ENCODE measurements around the gene NLRP9. TPM values are rescaled to one million over a fixed set of nuclear protein-coding genes. Genes with fewer than 3 reads are reported as not detected.

The NLRP9 gene
- total RNA-seq, 1 experiment from 2014 or later: not detected

DNA sequence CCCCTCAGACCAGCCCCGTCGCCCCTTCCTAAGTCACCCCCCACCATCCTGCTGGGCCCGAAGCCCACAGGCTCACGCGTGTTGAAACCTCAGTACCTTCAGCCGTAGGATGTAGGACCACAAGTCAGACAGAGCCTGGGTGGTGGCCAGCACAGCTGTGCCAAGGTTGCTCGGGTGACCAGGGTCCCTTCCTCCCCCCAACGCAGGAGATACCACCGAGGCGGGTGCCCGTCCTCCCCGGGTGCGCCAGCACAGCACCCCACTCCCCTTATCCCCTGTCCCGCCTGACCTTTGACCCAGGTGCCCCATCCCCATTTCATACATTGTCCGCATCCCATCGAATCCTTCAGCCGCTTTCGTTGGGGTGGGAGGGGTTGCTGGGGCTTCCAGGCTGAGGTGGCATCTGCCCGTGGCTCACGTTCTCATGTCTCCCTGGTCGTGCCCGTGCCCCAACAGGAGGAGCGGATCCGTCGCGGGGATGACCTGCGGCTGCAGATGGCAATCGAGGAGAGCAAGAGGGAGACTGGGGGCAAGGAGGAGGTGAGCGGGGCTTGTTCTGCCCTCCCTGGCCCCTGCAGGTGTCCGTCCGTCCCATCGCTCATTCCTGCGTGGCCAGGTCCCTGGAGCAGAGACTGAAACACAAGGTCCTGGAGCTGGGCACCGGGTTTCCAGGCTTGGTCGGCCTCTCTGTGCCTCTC, 48.6 kb downstream of the NLRP9 start:
- Histone ChIP-seq H3K79me2 (ENCODE audit: low read depth) (no peaks in the 10 kb centered on the region; the same call in 1 of the 2 replicates), H2AFZ (no peak overlapping the region), H4K20me1 (ENCODE audit: insufficient read depth) (peaks cover 24% of the 10 kb centered on the region), H3K4me1 (replicated peaks; ENCODE audit: insufficient read depth) (no peaks in the 10 kb centered on the region), H3K27me3 (ENCODE audit: insufficient read depth, low read depth) (no peaks in the 10 kb centered on the region), H3K36me3 (ENCODE audit: low read depth) (peaks cover 5% of the 10 kb centered on the region; the same call in 1 of the 2 replicates), H3K9me3 (ENCODE audit: insufficient read depth, low read depth) (no peaks in the 10 kb centered on the region), H3K4me3 (no peak overlapping the region), H3K27ac (no peak overlapping the region), H3K9me2 (ENCODE audit: insufficient read depth) (no peaks in the 10 kb centered on the region), H3F3A (ENCODE audit: insufficient read depth, low read depth) (no peaks in the 10 kb centered on the region), H3K4me2 (no peak overlapping the region)
- no peak for TF ChIP-seq EZH2 (IDR thresholded peaks at IDR 0.05; ENCODE audit: low read depth)
- no peak for DNase-seq
- ChIA-PET POLR2A (ENCODE audit: unreplicated experiment) (no interaction called here), CTCF (no interaction called here)
- intact Hi-C loops (cut with micrococcal nuclease; ENCODE audit: unreplicated experiment): no loop called here
- no TSS peak for BruUV-seq (replicated peaks)

DNA sequence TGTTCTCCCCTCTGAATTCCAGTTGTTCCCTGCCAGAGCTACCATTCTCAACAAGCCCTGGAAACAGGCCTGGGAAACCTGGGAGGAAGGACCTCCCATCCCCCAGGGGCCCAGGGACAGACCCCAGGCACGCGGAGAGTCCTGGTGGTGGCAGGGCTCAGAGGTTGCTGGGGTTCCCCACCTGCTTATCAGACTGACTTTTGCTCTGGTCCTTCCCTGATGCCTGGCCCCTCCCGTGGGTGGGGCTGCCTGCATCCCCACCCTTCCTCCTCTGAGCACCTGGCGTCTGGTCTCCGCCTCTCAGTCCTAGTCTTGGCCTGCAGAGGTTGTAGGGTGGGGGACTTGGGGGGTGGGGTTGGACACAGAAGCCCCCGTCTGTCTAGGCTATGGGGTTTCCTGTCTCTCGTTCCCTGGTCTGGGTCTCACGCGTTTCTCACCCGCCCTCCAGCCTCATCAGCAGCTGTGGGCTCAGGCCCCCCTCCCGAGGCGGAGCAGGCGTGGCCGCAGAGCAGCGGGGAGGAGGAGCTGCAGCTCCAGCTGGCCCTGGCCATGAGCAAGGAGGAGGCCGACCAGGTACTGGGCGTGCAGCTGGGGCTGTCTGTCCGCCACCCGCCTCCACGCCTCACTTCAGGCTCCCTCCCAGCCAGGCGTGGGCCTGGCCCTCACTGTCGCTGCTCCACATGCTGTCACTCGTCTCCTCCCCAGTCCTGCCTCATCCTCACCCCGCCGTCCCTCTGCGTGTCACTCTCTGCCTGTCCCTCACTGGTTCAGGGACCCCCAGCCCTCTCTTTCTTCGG, 49.6 kb downstream of the NLRP9 start:
- Histone ChIP-seq H3K4me1 (replicated peaks; ENCODE audit: insufficient read depth) (no peaks in the 10 kb centered on the region), H3K36me3 (ENCODE audit: low read depth) (peaks cover 5% of the 10 kb centered on the region; the same call in 1 of the 2 replicates), H3K4me3 (no peak overlapping the region), H3K9me2 (ENCODE audit: insufficient read depth) (no peaks in the 10 kb centered on the region), H3F3A (ENCODE audit: insufficient read depth, low read depth) (no peaks in the 10 kb centered on the region), H3K9me3 (ENCODE audit: insufficient read depth, low read depth) (no peaks in the 10 kb centered on the region), H4K20me1 (ENCODE audit: insufficient read depth) (peaks cover 28% of the 10 kb centered on the region), H2AFZ (no peak overlapping the region), H3K79me2 (ENCODE audit: low read depth) (peaks cover 5% of the 10 kb centered on the region), H3K27ac (no peak overlapping the region), H3K4me2 (no peak overlapping the region), H3K27me3 (ENCODE audit: insufficient read depth, low read depth) (no peaks in the 10 kb centered on the region)
- no TSS peak for BruUV-seq (replicated peaks)
- CTCF ChIA-PET: no interaction called here
- TF ChIP-seq, protein P1, sequence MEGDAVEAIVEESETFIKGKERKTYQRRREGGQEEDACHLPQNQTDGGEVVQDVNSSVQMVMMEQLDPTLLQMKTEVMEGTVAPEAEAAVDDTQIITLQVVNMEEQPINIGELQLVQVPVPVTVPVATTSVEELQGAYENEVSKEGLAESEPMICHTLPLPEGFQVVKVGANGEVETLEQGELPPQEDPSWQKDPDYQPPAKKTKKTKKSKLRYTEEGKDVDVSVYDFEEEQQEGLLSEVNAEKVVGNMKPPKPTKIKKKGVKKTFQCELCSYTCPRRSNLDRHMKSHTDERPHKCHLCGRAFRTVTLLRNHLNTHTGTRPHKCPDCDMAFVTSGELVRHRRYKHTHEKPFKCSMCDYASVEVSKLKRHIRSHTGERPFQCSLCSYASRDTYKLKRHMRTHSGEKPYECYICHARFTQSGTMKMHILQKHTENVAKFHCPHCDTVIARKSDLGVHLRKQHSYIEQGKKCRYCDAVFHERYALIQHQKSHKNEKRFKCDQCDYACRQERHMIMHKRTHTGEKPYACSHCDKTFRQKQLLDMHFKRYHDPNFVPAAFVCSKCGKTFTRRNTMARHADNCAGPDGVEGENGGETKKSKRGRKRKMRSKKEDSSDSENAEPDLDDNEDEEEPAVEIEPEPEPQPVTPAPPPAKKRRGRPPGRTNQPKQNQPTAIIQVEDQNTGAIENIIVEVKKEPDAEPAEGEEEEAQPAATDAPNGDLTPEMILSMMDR (conservative IDR thresholded peaks at IDR 0.05): no peak
- no peak for TF ChIP-seq EZH2 (IDR thresholded peaks at IDR 0.05; ENCODE audit: low read depth)
- intact Hi-C loops (cut with micrococcal nuclease; ENCODE audit: unreplicated experiment): no loop called here
- POLR2A ChIA-PET (ENCODE audit: unreplicated experiment): no interaction called here
- DNase-seq: no peak

DNA sequence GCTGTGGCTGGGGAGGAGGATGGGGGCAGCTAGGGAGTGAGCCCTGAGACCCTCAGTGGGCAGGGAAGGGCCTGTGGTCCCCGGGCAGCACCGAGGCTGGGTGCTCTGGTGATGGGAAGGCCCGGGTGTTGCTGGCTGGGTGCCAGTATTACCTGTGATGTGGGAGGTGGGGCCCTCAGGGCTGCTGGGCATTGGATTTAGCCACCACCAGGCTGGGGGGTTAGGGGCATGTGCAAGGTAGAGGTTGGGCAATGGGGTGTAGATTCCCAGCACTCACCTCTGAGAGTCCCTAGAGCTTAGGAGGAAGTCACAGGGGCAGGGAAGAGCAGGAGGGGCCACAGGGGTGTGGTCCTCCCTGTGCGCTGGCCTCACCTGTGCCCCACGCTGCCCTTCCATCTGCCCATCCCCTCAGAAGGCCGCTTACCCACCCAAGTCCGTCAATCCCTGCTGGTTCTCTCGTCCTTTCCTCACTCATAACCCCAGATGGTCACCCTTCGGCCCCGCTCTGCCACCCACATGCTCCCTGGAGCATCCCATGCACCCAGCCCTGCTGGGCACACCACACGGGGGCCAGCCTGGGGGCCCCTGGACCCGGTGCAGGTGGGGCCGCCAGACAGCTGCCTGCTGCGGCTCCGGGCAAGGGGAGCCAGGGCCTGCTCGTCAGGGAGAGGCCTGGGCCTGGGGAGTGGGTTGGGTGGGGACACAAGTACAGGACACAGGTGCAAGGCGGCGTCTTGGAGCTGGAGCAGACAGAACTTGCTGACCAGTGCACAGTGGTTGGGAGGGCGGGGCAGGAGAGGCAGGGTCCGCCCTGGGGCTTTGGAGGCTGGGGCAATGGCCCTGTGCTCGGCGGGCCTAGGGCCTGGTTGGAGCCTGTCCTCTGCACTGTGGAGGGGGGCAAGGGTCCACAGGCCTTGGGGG, 50.7 kb downstream of the NLRP9 start:
- Histone ChIP-seq H3K9me2 (ENCODE audit: insufficient read depth) (no peaks in the 10 kb centered on the region), H3K4me1 (replicated peaks; ENCODE audit: insufficient read depth) (no peaks in the 10 kb centered on the region), H2AFZ (no peak overlapping the region), H3K27me3 (ENCODE audit: insufficient read depth, low read depth) (no peaks in the 10 kb centered on the region), H3K9me3 (ENCODE audit: insufficient read depth, low read depth) (no peaks in the 10 kb centered on the region), H3K4me3 (no peak overlapping the region), H3K27ac (no peak overlapping the region), H3K79me2 (ENCODE audit: low read depth) (peaks cover 9% of the 10 kb centered on the region), H3K36me3 (ENCODE audit: low read depth) (peaks cover 5% of the 10 kb centered on the region; the same call in 1 of the 2 replicates), H3K4me2 (no peak overlapping the region), H4K20me1 (ENCODE audit: insufficient read depth) (peaks cover 37% of the 10 kb centered on the region), H3F3A (ENCODE audit: insufficient read depth, low read depth) (no peaks in the 10 kb centered on the region)
- ChIA-PET POLR2A (ENCODE audit: unreplicated experiment) (no interaction called here), CTCF (no interaction called here)
- no peak for DNase-seq
- BruUV-seq (replicated peaks): no TSS peak
- TF ChIP-seq, protein P1 (conservative IDR thresholded peaks at IDR 0.05): no peak
- TF ChIP-seq EZH2 (IDR thresholded peaks at IDR 0.05; ENCODE audit: low read depth): no peak
- intact Hi-C loops (cut with micrococcal nuclease; ENCODE audit: unreplicated experiment): no loop called here

Data from PC-9 (cell line).